ENCODE measurements around the gene C9orf85.

Gene C9orf85

GRCh38 chr9:71918419-71918818, 7.0 kb downstream of the C9orf85 start:
- TF ChIP-seq CTCF (conservative IDR thresholded peaks at IDR 0.05), result no peak
- TF ChIP-seq ZFX (IDR thresholded peaks at IDR 0.05), result no peak
- no peak overlapping the region for H3K27ac ChIP-seq

- no peak for TF ChIP-seq CTCF (conservative IDR thresholded peaks at IDR 0.05)
- H3K27ac ChIP-seq, result no peak overlapping the region
Observed at GRCh38 chr9:71920456-71921189, 9.2 kb downstream of the C9orf85 start.

- H3K27ac ChIP-seq, result no peak overlapping the region
- TF ChIP-seq CTCF (conservative IDR thresholded peaks at IDR 0.05), result no peak
- TF ChIP-seq ZFX (IDR thresholded peaks at IDR 0.05), result no peak
Observed at GRCh38 chr9:71921190-71921814, 9.9 kb downstream of the C9orf85 start.

DNA sequence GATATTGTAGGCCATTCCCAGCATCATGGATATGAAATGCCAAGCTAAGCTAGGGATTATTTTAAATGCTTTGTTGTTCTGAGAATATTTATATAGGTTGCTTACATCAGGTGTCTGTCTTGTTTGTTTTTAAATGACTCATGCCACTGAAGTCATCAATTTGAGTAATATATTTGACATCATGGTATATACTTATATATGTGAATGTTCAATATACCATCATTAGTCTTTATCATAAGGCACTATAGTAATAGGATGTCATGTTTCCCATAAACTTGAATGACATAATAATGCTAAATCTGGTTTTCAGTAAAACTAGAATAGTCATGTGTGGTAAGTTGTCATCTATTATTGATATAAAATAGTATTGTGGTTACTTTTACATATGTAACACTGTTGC, 13.1 kb downstream of the C9orf85 start:
- no peak for TF ChIP-seq CTCF (conservative IDR thresholded peaks at IDR 0.05)
- TF ChIP-seq ZFX (IDR thresholded peaks at IDR 0.05), result no peak
- H3K27ac ChIP-seq, result no peak overlapping the region

GRCh38 chr9:71925834-71926233, 14.4 kb downstream of the C9orf85 start:
- no peak overlapping the region for H3K27ac ChIP-seq
- TF ChIP-seq ZFX (IDR thresholded peaks at IDR 0.05) (no peak), CTCF (conservative IDR thresholded peaks at IDR 0.05) (no peak)

- TF ChIP-seq ZFX (IDR thresholded peaks at IDR 0.05), result no peak
- TF ChIP-seq CTCF (conservative IDR thresholded peaks at IDR 0.05), result no peak
Observed at GRCh38 chr9:71928376-71928775, 16.9 kb downstream of the C9orf85 start.

DNA sequence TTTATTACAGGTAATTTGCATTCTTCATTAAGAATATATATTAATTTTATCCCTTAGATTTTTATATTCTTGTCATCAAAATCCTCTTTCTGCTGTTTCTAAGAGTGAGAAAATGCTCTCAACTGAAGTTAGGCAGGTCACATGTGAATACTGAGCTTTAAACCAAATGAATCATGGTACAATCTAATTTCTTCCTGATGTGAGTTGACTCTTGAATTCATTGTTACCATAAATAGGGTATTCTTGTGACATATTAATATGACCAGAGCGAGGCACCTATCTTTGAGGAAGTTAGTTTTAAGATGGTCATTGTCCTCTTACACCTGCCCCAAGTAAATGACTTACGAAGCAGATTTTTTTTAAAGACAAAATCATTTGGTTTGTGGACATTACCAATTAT, 17.4 kb downstream of the C9orf85 start:
- no peak overlapping the region for H3K27ac ChIP-seq
- TF ChIP-seq ZFX (IDR thresholded peaks at IDR 0.05) (no peak), CTCF (conservative IDR thresholded peaks at IDR 0.05) (no peak)

More at GRCh38 chr9:71928376-71928775, 16.9 kb downstream of the C9orf85 start:
- H3K27ac ChIP-seq, result no peak overlapping the region

All from C4-2B (cell line).